Liver (tissue), 3 donors: ENCODE measurements around the gene DERA.

Experiments
- FOXA2 ChIP-seq: IDR thresholded peaks from 2 replicates; pipeline ENCODE4 v1.6.1; 2016; ENCODE audit warnings: antibody characterized with exemption
- RAD21 ChIP-seq, 2 donors: IDR thresholded peaks; 2 replicates each; pipeline ENCODE4 v1.6.1; 2016; ENCODE audit warnings: antibody characterized with exemption in 2 of 2, mild to moderate bottlenecking in 2 of 2
- TAF1 ChIP-seq: conservative IDR thresholded peaks from 2 replicates; pipeline ENCODE4 v1.6.1; 2016; ENCODE audit warnings: antibody characterized with exemption, mild to moderate bottlenecking
- YY1 ChIP-seq: IDR thresholded peaks from 2 replicates; pipeline ENCODE4 v1.6.1; 2016; ENCODE audit warnings: antibody characterized with exemption, mild to moderate bottlenecking
- TF ChIP-seq, protein P1 (sequence below): fragments of 150-350 bp; IDR thresholded peaks from 2 replicates; pipeline ENCODE4 v1.5.1; 2017; ENCODE audit warnings: improper control_type of control experiment, low read depth, low read length; ENCODE audit not compliant: missing input control
- donor health status: healthy.
- donor health status: healthy.

DNA sequence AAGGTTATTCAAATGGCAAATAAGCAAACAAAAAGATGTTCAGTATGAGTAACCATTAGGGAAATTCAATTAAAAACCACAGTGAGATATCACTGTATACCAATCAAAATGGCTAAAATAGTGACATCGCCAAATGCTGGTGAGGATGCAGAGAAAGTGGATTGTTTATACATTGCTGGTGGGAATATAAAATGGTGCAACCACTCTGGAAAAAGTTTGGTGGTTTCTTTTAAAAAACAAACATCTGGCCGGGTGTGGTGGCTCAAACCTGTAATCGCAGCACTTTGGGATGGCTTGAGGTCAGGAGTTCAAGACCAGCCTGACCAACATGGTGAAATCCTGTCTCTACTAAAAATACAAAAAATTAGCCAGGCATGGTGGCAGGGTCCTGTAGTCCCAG, 42.9 kb upstream of the DERA start:
- TF ChIP-seq, protein P1, sequence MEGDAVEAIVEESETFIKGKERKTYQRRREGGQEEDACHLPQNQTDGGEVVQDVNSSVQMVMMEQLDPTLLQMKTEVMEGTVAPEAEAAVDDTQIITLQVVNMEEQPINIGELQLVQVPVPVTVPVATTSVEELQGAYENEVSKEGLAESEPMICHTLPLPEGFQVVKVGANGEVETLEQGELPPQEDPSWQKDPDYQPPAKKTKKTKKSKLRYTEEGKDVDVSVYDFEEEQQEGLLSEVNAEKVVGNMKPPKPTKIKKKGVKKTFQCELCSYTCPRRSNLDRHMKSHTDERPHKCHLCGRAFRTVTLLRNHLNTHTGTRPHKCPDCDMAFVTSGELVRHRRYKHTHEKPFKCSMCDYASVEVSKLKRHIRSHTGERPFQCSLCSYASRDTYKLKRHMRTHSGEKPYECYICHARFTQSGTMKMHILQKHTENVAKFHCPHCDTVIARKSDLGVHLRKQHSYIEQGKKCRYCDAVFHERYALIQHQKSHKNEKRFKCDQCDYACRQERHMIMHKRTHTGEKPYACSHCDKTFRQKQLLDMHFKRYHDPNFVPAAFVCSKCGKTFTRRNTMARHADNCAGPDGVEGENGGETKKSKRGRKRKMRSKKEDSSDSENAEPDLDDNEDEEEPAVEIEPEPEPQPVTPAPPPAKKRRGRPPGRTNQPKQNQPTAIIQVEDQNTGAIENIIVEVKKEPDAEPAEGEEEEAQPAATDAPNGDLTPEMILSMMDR, result no peak
- TF ChIP-seq RAD21 (IDR thresholded peaks at IDR 0.05), result no peak
- TF ChIP-seq FOXA2, result no peak
- TF ChIP-seq TAF1, result no peak
- no peak for TF ChIP-seq YY1
